ENCODE results near the gene NTM. TPM values are rescaled to one million over a fixed set of nuclear protein-coding genes. Genes with fewer than 3 reads are reported as not detected.

NTM gene
- total and polyA plus RNA-seq, 2 of the 8 experiments (the other 6 are each of a cell fraction or from before 2014, with no cell fraction given): 13.4 to 20.0 TPM

DNA sequence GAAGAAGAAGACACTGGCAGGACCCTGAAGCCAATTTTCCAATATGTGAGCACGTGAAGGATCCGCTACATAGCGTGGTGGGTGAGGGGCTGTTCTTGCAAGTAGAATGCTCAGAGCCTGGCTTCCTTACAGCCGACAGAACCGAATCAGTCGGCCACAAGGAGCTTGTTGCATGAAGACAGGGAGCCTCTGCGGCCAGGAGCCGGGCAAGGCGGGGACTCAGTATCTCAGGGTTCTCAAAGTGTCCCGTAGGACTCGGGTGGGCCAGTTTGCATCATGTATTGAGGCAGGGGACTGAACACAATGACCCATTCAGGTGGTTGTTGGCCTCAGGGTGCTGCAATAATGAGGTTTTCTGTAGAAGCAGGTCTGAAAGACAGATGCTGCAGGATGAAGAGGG is 289.5 kb downstream of the NTM start (continued):
- TF ChIP-seq, protein P1, sequence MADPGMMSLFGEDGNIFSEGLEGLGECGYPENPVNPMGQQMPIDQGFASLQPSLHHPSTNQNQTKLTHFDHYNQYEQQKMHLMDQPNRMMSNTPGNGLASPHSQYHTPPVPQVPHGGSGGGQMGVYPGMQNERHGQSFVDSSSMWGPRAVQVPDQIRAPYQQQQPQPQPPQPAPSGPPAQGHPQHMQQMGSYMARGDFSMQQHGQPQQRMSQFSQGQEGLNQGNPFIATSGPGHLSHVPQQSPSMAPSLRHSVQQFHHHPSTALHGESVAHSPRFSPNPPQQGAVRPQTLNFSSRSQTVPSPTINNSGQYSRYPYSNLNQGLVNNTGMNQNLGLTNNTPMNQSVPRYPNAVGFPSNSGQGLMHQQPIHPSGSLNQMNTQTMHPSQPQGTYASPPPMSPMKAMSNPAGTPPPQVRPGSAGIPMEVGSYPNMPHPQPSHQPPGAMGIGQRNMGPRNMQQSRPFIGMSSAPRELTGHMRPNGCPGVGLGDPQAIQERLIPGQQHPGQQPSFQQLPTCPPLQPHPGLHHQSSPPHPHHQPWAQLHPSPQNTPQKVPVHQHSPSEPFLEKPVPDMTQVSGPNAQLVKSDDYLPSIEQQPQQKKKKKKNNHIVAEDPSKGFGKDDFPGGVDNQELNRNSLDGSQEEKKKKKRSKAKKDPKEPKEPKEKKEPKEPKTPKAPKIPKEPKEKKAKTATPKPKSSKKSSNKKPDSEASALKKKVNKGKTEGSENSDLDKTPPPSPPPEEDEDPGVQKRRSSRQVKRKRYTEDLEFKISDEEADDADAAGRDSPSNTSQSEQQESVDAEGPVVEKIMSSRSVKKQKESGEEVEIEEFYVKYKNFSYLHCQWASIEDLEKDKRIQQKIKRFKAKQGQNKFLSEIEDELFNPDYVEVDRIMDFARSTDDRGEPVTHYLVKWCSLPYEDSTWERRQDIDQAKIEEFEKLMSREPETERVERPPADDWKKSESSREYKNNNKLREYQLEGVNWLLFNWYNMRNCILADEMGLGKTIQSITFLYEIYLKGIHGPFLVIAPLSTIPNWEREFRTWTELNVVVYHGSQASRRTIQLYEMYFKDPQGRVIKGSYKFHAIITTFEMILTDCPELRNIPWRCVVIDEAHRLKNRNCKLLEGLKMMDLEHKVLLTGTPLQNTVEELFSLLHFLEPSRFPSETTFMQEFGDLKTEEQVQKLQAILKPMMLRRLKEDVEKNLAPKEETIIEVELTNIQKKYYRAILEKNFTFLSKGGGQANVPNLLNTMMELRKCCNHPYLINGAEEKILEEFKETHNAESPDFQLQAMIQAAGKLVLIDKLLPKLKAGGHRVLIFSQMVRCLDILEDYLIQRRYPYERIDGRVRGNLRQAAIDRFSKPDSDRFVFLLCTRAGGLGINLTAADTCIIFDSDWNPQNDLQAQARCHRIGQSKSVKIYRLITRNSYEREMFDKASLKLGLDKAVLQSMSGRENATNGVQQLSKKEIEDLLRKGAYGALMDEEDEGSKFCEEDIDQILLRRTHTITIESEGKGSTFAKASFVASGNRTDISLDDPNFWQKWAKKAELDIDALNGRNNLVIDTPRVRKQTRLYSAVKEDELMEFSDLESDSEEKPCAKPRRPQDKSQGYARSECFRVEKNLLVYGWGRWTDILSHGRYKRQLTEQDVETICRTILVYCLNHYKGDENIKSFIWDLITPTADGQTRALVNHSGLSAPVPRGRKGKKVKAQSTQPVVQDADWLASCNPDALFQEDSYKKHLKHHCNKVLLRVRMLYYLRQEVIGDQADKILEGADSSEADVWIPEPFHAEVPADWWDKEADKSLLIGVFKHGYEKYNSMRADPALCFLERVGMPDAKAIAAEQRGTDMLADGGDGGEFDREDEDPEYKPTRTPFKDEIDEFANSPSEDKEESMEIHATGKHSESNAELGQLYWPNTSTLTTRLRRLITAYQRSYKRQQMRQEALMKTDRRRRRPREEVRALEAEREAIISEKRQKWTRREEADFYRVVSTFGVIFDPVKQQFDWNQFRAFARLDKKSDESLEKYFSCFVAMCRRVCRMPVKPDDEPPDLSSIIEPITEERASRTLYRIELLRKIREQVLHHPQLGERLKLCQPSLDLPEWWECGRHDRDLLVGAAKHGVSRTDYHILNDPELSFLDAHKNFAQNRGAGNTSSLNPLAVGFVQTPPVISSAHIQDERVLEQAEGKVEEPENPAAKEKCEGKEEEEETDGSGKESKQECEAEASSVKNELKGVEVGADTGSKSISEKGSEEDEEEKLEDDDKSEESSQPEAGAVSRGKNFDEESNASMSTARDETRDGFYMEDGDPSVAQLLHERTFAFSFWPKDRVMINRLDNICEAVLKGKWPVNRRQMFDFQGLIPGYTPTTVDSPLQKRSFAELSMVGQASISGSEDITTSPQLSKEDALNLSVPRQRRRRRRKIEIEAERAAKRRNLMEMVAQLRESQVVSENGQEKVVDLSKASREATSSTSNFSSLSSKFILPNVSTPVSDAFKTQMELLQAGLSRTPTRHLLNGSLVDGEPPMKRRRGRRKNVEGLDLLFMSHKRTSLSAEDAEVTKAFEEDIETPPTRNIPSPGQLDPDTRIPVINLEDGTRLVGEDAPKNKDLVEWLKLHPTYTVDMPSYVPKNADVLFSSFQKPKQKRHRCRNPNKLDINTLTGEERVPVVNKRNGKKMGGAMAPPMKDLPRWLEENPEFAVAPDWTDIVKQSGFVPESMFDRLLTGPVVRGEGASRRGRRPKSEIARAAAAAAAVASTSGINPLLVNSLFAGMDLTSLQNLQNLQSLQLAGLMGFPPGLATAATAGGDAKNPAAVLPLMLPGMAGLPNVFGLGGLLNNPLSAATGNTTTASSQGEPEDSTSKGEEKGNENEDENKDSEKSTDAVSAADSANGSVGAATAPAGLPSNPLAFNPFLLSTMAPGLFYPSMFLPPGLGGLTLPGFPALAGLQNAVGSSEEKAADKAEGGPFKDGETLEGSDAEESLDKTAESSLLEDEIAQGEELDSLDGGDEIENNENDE (IDR thresholded peaks at IDR 0.05; ENCODE audit: insufficient replicate concordance, low read length): no peak
- no peak for TF ChIP-seq FOSL1 (IDR thresholded peaks at IDR 0.05; ENCODE audit: insufficient read depth, low read depth, low read length)
- TF ChIP-seq SIN3A (conservative IDR thresholded peaks at IDR 0.05 in 1 of 2, IDR thresholded peaks at IDR 0.05 in 1 of 2; ENCODE audit: low read depth in 1 of 2, low read length in 2 of 2): no peak
- TF ChIP-seq TBP (IDR thresholded peaks at IDR 0.05; ENCODE audit: low read depth, low read length): no peak
- TF ChIP-seq SRF (IDR thresholded peaks at IDR 0.05; ENCODE audit: low read depth, low read length): no peak
- TF ChIP-seq, protein P2, sequence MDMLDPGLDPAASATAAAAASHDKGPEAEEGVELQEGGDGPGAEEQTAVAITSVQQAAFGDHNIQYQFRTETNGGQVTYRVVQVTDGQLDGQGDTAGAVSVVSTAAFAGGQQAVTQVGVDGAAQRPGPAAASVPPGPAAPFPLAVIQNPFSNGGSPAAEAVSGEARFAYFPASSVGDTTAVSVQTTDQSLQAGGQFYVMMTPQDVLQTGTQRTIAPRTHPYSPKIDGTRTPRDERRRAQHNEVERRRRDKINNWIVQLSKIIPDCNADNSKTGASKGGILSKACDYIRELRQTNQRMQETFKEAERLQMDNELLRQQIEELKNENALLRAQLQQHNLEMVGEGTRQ (IDR thresholded peaks at IDR 0.05; ENCODE audit: low read length): no peak
- TF ChIP-seq KDM1A (IDR thresholded peaks at IDR 0.05; ENCODE audit: borderline replicate concordance, low read length): no peak
- no peak for TF ChIP-seq SP1 (IDR thresholded peaks at IDR 0.05; ENCODE audit: low read depth, low read length)
